K562 (cell line): ENCODE measurements around the gene JPH4. TPM values are rescaled to one million over a fixed set of nuclear protein-coding genes. Genes with fewer than 3 reads are reported as not detected.

Experiments
- CUX1 ChIP-seq: fragments of 200-800 bp; sonication (Bioruptor generic); IDR thresholded peaks from 2 replicates; pipeline ENCODE4 v1.6.1; 2016; ENCODE audit warnings: missing genetic modification characterization, missing compliant biosample characterization
- DEAF1 ChIP-seq: fragments of 450-650 bp; formaldehyde crosslinking; IDR thresholded peaks from 2 replicates; pipeline ENCODE4 v1.4.0; 2020; ENCODE audit warnings: mild to moderate bottlenecking, moderate library complexity
- ETS2 ChIP-seq: IDR thresholded peaks from 2 replicates; pipeline ENCODE4 v1.6.1; 2016; ENCODE audit warnings: borderline replicate concordance, missing genetic modification characterization, mild to moderate bottlenecking, moderate library complexity, missing compliant biosample characterization; ENCODE audit not compliant: poor library complexity, severe bottlenecking
- MCM3 ChIP-seq: fragments of 450-650 bp; IDR thresholded peaks from 2 replicates; pipeline ENCODE4 v1.6.1; 2016
- NCOA6 ChIP-seq: fragments of 450-650 bp; IDR thresholded peaks from 2 replicates; pipeline ENCODE4 v1.6.1; 2017; ENCODE audit warnings: mild to moderate bottlenecking
- NR4A1 ChIP-seq, 2 experiments: fragments of 250-450 bp in 1 of 2; fragments of 450-650 bp in 1 of 2; sonication (Bioruptor Pico) in 1 of 2; IDR thresholded peaks; 2 replicates each; pipeline versions ENCODE4 v1.4.0 to v1.6.1; 2016 to 2020; ENCODE audit warnings: mild to moderate bottlenecking in 2 of 2, missing compliant biosample characterization in 1 of 2, missing genetic modification characterization in 1 of 2, moderate library complexity in 1 of 2
- RBM22 ChIP-seq: fragments of 200-400 bp; formaldehyde crosslinking; IDR thresholded peaks from 2 replicates; pipeline ENCODE4 v1.6.1; 2018; ENCODE audit warnings: low read length, low read depth; ENCODE audit not compliant: poor library complexity, severe bottlenecking
- RBM34 ChIP-seq: fragments of 200-400 bp; formaldehyde crosslinking; IDR thresholded peaks from 2 replicates; pipeline ENCODE4 v1.6.1; 2018; ENCODE audit warnings: low read length, borderline replicate concordance; ENCODE audit not compliant: insufficient read depth
- RCOR1 ChIP-seq, 2 experiments: IDR thresholded peaks; 2 replicates each; pipeline ENCODE4 v1.6.1; 2012; ENCODE audit warnings: low read depth in 2 of 2, low read length in 2 of 2, borderline replicate concordance in 1 of 2, improper control_type of control experiment in 1 of 2
- STAG1 ChIP-seq: sonication (generic); formaldehyde crosslinking; IDR thresholded peaks from 2 replicates; pipeline ENCODE4 v1.5.0; 2020; ENCODE audit warnings: missing genetic modification reagents, borderline replicate concordance
- TAF9B ChIP-seq: fragments of 450-650 bp; IDR thresholded peaks from 2 replicates; pipeline ENCODE4 v1.6.1; 2018; ENCODE audit warnings: mild to moderate bottlenecking; ENCODE audit not compliant: partially characterized antibody
- TSHZ1 ChIP-seq: fragments of 250-450 bp; sonication (Bioruptor Pico); IDR thresholded peaks from 2 replicates; pipeline ENCODE4 v1.4.0; 2020; ENCODE audit warnings: mild to moderate bottlenecking, moderate library complexity
- ZNF121 ChIP-seq: sonication (generic); formaldehyde crosslinking; conservative IDR thresholded peaks from 2 replicates; pipeline ENCODE4 v1.8.0; 2022; ENCODE audit warnings: missing genetic modification reagents
- ZNF224 ChIP-seq: sonication (generic); formaldehyde crosslinking; IDR thresholded peaks from 2 replicates; pipeline ENCODE4 v1.8.0; 2022; ENCODE audit warnings: mild to moderate bottlenecking, missing genetic modification reagents
- polyA plus RNA-seq, 8 experiments: library from polyadenylated mRNA; depleted of rRNA in 4 of 8; stranded (reverse) in 5 of 8; unstranded in 3 of 8; fragments of >200 nt; fragmentation: Nextera tagmentation in 2 of 8; fragmentation: Illumina TruSeq in 1 of 8; extraction: Ambion mirVana in 2 of 8; extraction: Trizol in 1 of 8; gene quantifications; 2 replicates each; pipeline versions ENCODE4 v1.2.1 to v1.2.3, GENCODE V29; 2011 to 2014; ENCODE audit warnings: inconsistent platforms in 1 of 8, missing spikeins in 1 of 8
- total RNA-seq, 7 experiments: library from RNA; depleted of rRNA in 6 of 7; stranded (reverse); fragments of >200 nt in 6 of 7; fragmentation: Illumina TruSeq in 2 of 7; extraction: Trizol in 2 of 7; gene quantifications; 2 replicates each; pipeline versions ENCODE4 v1.2.1 to v1.2.3, GENCODE V29; 2011 to 2021; ENCODE audit warnings: low replicate concordance in 1 of 7

Gene JPH4
- total and polyA plus RNA-seq, 9 of the 15 experiments (the other 6 are each of a cell fraction or from before 2014, with no cell fraction given) = 0.04 to 0.13 (median 0.06) TPM; not detected in 5

DNA sequence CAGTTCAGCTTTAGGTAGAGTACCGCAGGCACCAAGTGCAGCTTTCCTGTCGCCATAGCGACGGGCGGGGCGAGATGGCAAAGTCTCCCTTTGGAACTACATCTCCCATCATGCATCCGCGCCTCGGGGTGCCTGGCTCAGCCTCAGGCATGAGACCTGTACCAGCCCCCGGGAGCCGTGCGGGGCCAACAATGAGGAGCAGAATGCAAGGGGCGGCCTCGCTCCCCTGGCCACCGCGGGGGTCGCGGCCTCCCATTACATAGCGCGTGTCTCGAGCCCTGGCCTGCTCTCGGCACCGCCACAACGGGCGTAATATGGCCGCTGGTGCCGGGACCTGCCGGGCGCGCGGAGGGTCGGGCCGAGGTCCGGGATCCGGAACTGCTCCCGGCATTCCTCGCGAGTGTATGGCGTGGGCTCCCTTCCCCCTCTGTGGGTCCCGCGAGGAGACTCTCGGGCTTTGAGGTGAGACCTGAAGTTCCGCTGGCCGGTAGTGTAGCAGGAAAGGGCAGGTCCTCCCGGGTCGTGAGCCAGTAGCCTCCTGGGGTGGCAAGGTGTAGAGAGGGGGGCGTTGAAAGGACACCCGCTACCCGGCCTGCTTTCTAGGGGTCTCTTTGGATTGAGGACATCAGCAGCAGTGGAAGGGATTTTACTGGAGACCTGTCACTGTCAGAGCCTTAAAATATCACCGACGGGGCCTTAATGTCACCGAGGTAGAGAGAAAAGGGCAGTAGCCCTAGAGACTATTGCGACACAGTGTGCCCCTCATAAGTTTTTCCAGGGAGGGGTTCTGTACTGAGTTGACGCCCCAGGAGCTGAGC, 22.5 kb downstream of the JPH4 start, which contains the start of gene THTPA (continued):
- TF ChIP-seq ETS2 (no peak), STAG1 (CRISPR knock-in tag) (no peak), RBM22 (peak; percentile 50), DEAF1 (CRISPR knock-in tag) (no peak), ZNF224 (CRISPR knock-in tag) (peak; percentile 98), NR4A1 (CRISPR knock-in tag; IDR thresholded peaks at IDR 0.05) (no peak), NR4A1 (tag; IDR thresholded peaks at IDR 0.05) (no peak), CUX1 (CRISPR knock-in tag) (no peak), NCOA6 (no peak), ZNF121 (CRISPR knock-in tag) (no peak), TAF9B (no peak), TSHZ1 (no peak), RBM34 (no peak), RCOR1 (IDR thresholded peaks at IDR 0.05; ENCODE audit: borderline replicate concordance in 1 of 2, low read depth in 2 of 2, low read length in 2 of 2) (peak in 1 of 2 experiments; percentile 55; a peak in 1 of 4 replicates), MCM3 (no peak)
